Lower leg skin (tissue), 4 donors: ENCODE data around the gene RNF151. TPM values are rescaled to one million over a fixed set of nuclear protein-coding genes. Genes with fewer than 3 reads are reported as not detected.

ENCODE experiments used
- DNase-seq, 2 donors: peaks; one replicate each; pipeline ENCODE4 v3.0.0-alpha.2; 2019; ENCODE audit warnings: low spot score in 2 of 2
- H3K4me3 ChIP-seq: fragments of 200-600 bp; sonication (generic); 2 replicates; pipeline ENCODE4 v1.5.1; 2017; ENCODE audit warnings: mild to moderate bottlenecking, low read depth; ENCODE audit not compliant: poor library complexity, severe bottlenecking
- POLR2A ChIP-seq, 2 donors: fragments of 450-650 bp; IDR thresholded peaks; one replicate each; pipeline ENCODE4 v1.6.1; 2016 to 2017; ENCODE audit warnings: antibody characterized with exemption in 2 of 2, mild to moderate bottlenecking in 1 of 2, moderate library complexity in 1 of 2
- WGBS, 2 donors: methylation state at CpG; one replicate each; pipeline ENCODE4 v1.1.5; 2018; 5-methylcytosine and 5-hydroxymethylcytosine counted together
- intact Hi-C: fragments of 100-400 bp; cut with DNase I; formaldehyde crosslinking; loops from one replicate; pipeline ENCODE4 v1.15.0; 2023; ENCODE audit warnings: low total_unique reads
- total RNA-seq, 4 donors: library from RNA; depleted of rRNA; stranded (reverse); fragments of >200 nt; gene quantifications; one replicate each; pipeline ENCODE4 v1.1.0, GENCODE V29; 2016
- TF ChIP-seq, protein P1 (sequence below), 3 donors: fragments of 450-650 bp; IDR thresholded peaks; one replicate each; pipeline ENCODE4 v1.5.1; 2016; ENCODE audit warnings: antibody characterized with exemption in 3 of 3, mild to moderate bottlenecking in 3 of 3, moderate library complexity in 2 of 3

The RNF151 gene
- total RNA-seq, 4 donors from 2014 or later, result not detected

- intact Hi-C loops, result no loop called here
- TF ChIP-seq POLR2A (IDR thresholded peaks at IDR 0.05), result no peak
- TF ChIP-seq, protein P1, sequence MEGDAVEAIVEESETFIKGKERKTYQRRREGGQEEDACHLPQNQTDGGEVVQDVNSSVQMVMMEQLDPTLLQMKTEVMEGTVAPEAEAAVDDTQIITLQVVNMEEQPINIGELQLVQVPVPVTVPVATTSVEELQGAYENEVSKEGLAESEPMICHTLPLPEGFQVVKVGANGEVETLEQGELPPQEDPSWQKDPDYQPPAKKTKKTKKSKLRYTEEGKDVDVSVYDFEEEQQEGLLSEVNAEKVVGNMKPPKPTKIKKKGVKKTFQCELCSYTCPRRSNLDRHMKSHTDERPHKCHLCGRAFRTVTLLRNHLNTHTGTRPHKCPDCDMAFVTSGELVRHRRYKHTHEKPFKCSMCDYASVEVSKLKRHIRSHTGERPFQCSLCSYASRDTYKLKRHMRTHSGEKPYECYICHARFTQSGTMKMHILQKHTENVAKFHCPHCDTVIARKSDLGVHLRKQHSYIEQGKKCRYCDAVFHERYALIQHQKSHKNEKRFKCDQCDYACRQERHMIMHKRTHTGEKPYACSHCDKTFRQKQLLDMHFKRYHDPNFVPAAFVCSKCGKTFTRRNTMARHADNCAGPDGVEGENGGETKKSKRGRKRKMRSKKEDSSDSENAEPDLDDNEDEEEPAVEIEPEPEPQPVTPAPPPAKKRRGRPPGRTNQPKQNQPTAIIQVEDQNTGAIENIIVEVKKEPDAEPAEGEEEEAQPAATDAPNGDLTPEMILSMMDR (IDR thresholded peaks at IDR 0.05), result no peak
- H3K4me3 ChIP-seq, result no peak overlapping the region
- no peak for DNase-seq
- WGBS, 2 donors, result 91% methylated on average over 17 to 24 of the region's 39 CpGs
These were observed 32.5 kb downstream of the RNF151 start for GRCh38 chr16:1998852-1999801.

GRCh38 chr16:1999866-2000514 lies 33.3 kb downstream of the RNF151 start:
- H3K4me3 ChIP-seq, result no peak overlapping the region
- no peak for DNase-seq

GRCh38 chr16:2001035-2001434 lies 34.4 kb downstream of the RNF151 start:
- 94 to 97% methylated on average over 19 of the region's 19 CpGs for WGBS, 2 donors
- DNase-seq, result no peak
- TF ChIP-seq, protein P1 (IDR thresholded peaks at IDR 0.05), result no peak
- TF ChIP-seq POLR2A (IDR thresholded peaks at IDR 0.05), result no peak
- no peak overlapping the region for H3K4me3 ChIP-seq
- intact Hi-C loops, result no loop called here

More at GRCh38 chr16:1999866-2000514, 33.3 kb downstream of the RNF151 start:
- WGBS, 2 donors, result 74 to 86% methylated on average over 18 to 28 of the region's 28 CpGs
- no peak for TF ChIP-seq POLR2A (IDR thresholded peaks at IDR 0.05)
- TF ChIP-seq, protein P1 (IDR thresholded peaks at IDR 0.05), result no peak
- intact Hi-C loops, result no loop called here

DNA sequence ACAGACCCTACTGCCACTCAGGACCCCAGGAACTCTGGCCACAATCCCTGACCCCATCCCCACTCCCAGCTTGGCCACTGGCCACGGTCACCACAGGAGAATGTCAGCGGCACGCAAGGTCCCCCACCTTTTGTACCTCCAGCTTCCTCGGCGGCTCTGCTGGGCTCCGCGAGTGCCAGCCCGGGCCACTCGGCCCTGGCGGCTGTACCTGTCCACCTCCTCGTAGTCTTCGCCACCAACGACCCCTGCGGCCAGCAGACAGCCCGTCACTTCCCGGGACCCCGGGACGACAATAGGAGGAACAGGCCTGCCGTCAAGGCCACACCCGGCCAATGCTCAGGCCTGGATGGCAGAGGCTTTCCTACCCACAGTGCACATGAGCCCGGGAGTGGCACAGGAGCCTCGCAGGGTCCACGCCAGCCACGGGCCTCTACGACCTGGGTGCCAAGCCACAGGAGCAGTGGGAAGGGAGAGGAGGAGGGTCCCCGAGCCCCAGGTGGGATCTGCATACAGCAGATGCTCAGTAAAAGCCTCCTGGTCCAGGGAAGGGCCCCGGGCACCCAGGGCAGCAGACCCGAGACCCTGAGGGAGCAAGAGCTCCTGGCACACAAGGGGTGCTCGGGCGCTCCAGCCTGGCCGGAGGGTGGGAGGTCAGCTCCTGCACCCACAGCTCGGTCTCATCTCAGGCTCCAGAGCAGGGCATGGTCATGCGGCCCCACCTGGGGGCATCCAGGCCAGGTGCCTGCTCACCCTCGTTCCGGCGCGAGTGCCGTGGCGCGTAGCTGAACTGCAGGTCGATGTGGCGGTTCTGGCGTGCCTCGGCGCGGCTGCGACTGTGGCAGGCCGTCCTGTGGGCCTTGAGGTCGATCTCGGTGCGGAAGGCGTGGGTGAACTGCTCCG lies 35.0 kb downstream of the RNF151 start:
- WGBS, 2 donors, result 96 to 97% methylated on average over 47 to 50 of the region's 53 CpGs
- intact Hi-C loops, result no loop called here
- TF ChIP-seq POLR2A (IDR thresholded peaks at IDR 0.05), result no peak
- TF ChIP-seq, protein P1 (IDR thresholded peaks at IDR 0.05), result no peak
- no peak overlapping the region for H3K4me3 ChIP-seq
- no peak for DNase-seq

- TF ChIP-seq POLR2A (IDR thresholded peaks at IDR 0.05), result no peak
- TF ChIP-seq, protein P1 (IDR thresholded peaks at IDR 0.05), result no peak
- no peak overlapping the region for H3K4me3 ChIP-seq
- WGBS, 2 donors, result 89 to 91% methylated on average over 23 of the region's 47 CpGs
- intact Hi-C loops, result no loop called here
- no peak for DNase-seq
These were observed 36.0 kb downstream of the RNF151 start for GRCh38 chr16:2002406-2003230.
